Measurements from ENCODE around the gene TRANK1.

DNA sequence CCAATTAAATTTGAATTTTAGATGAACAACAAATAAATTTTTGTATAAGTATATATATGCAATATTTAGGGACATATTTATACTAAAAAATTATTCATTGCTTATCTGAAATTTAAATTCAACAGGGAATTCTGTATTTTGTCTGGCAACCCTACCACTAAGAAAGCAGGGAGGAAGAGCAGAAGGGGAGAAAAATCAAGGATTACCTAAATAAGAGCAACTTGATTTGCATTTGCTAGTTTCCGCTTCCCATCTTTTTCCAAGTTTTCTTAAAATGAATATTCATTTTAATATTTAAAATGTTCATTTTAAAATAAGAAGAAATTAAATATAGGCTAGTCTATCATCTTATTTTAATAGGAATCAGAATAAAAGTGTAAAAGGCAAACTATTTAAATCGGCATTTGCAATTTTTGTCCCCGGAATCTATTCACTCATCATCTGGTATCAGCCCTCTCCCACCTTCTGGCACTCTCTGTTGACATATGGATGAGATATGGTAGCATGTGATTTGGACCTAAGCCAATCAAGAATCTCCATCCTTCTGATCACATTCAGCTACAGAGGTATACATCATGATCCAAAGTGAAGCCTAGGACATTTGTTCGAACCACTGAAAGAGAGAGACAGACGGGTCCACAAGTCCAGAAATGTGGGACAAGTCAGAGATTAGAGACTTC lies 82.6 kb downstream of the TRANK1 start:
- no peak for TF ChIP-seq CTCF (optimal IDR thresholded peaks at IDR 0.05 in 1 of 3, IDR thresholded peaks at IDR 0.05 in 1 of 3, conservative IDR thresholded peaks at IDR 0.05 in 1 of 3; ENCODE audit: extremely low read depth in 1 of 3, insufficient read depth in 2 of 3, low read length in 3 of 3)
- no peak for TF ChIP-seq EZH2 (IDR thresholded peaks at IDR 0.05; ENCODE audit: low read length)

Data from keratinocyte (primary cell).